IMR-90 (cell line): Measurements from ENCODE around the gene UBE2S. TPM values are rescaled to one million over a fixed set of nuclear protein-coding genes. Genes with fewer than 3 reads are reported as not detected.

Experiments
- ATAC-seq: fragments of 200-7000 bp; cut with Tn5 transposase; 2 replicates; pipeline ENCODE4 v1.9.1; 2020; ENCODE audit warnings: low read depth, mild to moderate bottlenecking, moderate library complexity
- BruUV-seq: library from RNA; stranded (reverse); fragments of 400-500 nt; replicated peaks from 2 replicates; lab custom pipeline; 2021; lab: Mats Ljungman, UMichigan
- CTCF ChIA-PET: fragments of 300-600 bp; formaldehyde crosslinking; extraction: SDS; loops from one replicate; lab custom pipeline; 2021; ENCODE audit warnings: antibody characterized with exemption; lab: Yijun Ruan, JAX
- POLR2A ChIA-PET: fragments of 300-600 bp; sonication (Branson Sonifier 250); formaldehyde crosslinking; loops from one replicate; lab custom pipeline; 2022; ENCODE audit warnings: antibody characterized with exemption; ENCODE audit not compliant: unreplicated experiment; lab: Charles Lee
- DNase-seq: peaks from one replicate; pipeline ENCODE4 v3.0.0; 2013
- H2AFZ ChIP-seq: replicated peaks from 2 replicates; pipeline ENCODE3; 2013; ENCODE audit warnings: low read length, mild to moderate bottlenecking; ENCODE audit not compliant: poor library complexity
- H2AK5ac ChIP-seq: 2 replicates; pipeline ENCODE4 v1.6.1; 2013; ENCODE audit warnings: low read depth, low read length, inconsistent platforms
- H2AK9ac ChIP-seq: replicated peaks from 2 replicates; pipeline ENCODE3; 2013; ENCODE audit warnings: mild to moderate bottlenecking, low read depth, low read length, moderate library complexity; ENCODE audit not compliant: poor library complexity
- H2BK120ac ChIP-seq: 2 replicates; pipeline ENCODE4 v1.6.1; 2013; ENCODE audit warnings: low read depth, low read length, inconsistent platforms
- H2BK15ac ChIP-seq: 3 replicates; pipeline ENCODE4 v1.6.1; 2013; ENCODE audit warnings: low read depth, low read length, inconsistent platforms
- H2BK20ac ChIP-seq: 2 replicates; pipeline ENCODE4 v1.6.1; 2013; ENCODE audit warnings: low read depth, mild to moderate bottlenecking, inconsistent platforms, low read length, moderate library complexity
- H2BK5ac ChIP-seq: 2 replicates; pipeline ENCODE4 v1.6.1; 2013; ENCODE audit warnings: mild to moderate bottlenecking, low read depth, low read length, inconsistent platforms; ENCODE audit not compliant: poor library complexity, severe bottlenecking
- H3K14ac ChIP-seq: replicated peaks from 2 replicates; pipeline ENCODE4 v1.6.1; 2013; ENCODE audit warnings: low read depth, low read length, inconsistent platforms
- H3K18ac ChIP-seq: 2 replicates; pipeline ENCODE4 v1.6.1; 2013; ENCODE audit warnings: low read depth, low read length, control low read depth
- H3K23ac ChIP-seq: 2 replicates; pipeline ENCODE4 v1.6.1; 2013; ENCODE audit warnings: low read depth, low read length, inconsistent platforms
- H3K27ac ChIP-seq: 2 replicates; pipeline ENCODE4 v1.5.1; 2013; ENCODE audit warnings: mild to moderate bottlenecking, control low read depth, low read length; ENCODE audit not compliant: insufficient read depth
- H3K27me3 ChIP-seq: 2 replicates; pipeline ENCODE4 v1.6.1; 2013; ENCODE audit warnings: low read length; ENCODE audit not compliant: control insufficient read depth, insufficient read depth
- H3K36me3 ChIP-seq: 2 replicates; pipeline ENCODE4 v1.6.1; 2013; ENCODE audit warnings: low read length, mixed read lengths; ENCODE audit not compliant: control insufficient read depth, insufficient read depth
- H3K4ac ChIP-seq: 2 replicates; pipeline ENCODE4 v1.6.1; 2013; ENCODE audit warnings: low read depth, low read length, inconsistent platforms
- H3K4me1 ChIP-seq: 2 replicates; pipeline ENCODE4 v1.6.1; 2013; ENCODE audit warnings: low read length, mixed read lengths; ENCODE audit not compliant: control insufficient read depth, insufficient read depth
- H3K4me2 ChIP-seq: 2 replicates; pipeline ENCODE4 v1.6.1; 2013; ENCODE audit warnings: low read depth, mild to moderate bottlenecking, control low read depth, low read length, moderate library complexity
- H3K4me3 ChIP-seq: 2 replicates; pipeline ENCODE4 v1.5.1; 2013; ENCODE audit warnings: low read depth, mild to moderate bottlenecking, control low read depth, low read length, moderate library complexity; ENCODE audit not compliant: insufficient read depth
- H3K56ac ChIP-seq: 2 replicates; pipeline ENCODE4 v1.6.1; 2013; ENCODE audit warnings: low read length, inconsistent platforms; ENCODE audit not compliant: insufficient read depth; ENCODE audit errors: extremely low read depth
- H3K79me1 ChIP-seq, 2 experiments: 2 replicates each; pipeline ENCODE4 v1.6.1; 2013; ENCODE audit warnings: low read length in 2 of 2, inconsistent platforms in 1 of 2, low read depth in 1 of 2
- H3K9ac ChIP-seq: 2 replicates; pipeline ENCODE4 v1.6.1; 2013; ENCODE audit warnings: low read depth, low read length, control low read depth
- H3K9me1 ChIP-seq: 2 replicates; pipeline ENCODE4 v1.6.1; 2013; ENCODE audit warnings: low read length, inconsistent platforms; ENCODE audit not compliant: insufficient read depth
- H3K9me3 ChIP-seq: 2 replicates; pipeline ENCODE4 v1.6.1; 2013; ENCODE audit warnings: low read length; ENCODE audit not compliant: control insufficient read depth, insufficient read depth
- H4K20me1 ChIP-seq: 2 replicates; pipeline ENCODE4 v1.6.1; 2013; ENCODE audit warnings: low read length, inconsistent platforms; ENCODE audit not compliant: insufficient read depth
- H4K5ac ChIP-seq: 2 replicates; pipeline ENCODE4 v1.6.1; 2013; ENCODE audit warnings: mild to moderate bottlenecking, low read depth, low read length, control low read depth
- H4K8ac ChIP-seq, 2 experiments: 2 replicates each; pipeline ENCODE4 v1.6.1; 2013; ENCODE audit warnings: low read depth in 2 of 2, low read length in 2 of 2, control low read depth in 1 of 2, inconsistent platforms in 1 of 2
- H4K91ac ChIP-seq: 2 replicates; pipeline ENCODE4 v1.6.1; 2013; ENCODE audit warnings: low read depth, low read length, inconsistent platforms; ENCODE audit not compliant: insufficient read depth
- BHLHE40 ChIP-seq: fragments of 150-350 bp; IDR thresholded peaks from 2 replicates; pipeline ENCODE4 v1.6.1; 2016; ENCODE audit warnings: mild to moderate bottlenecking, low read depth, low read length
- CEBPB ChIP-seq: IDR thresholded peaks from 2 replicates; pipeline ENCODE4 v1.6.1; 2012; ENCODE audit warnings: low read depth, low read length, improper control_type of control experiment
- CHD1 ChIP-seq: IDR thresholded peaks from 2 replicates; pipeline ENCODE4 v1.6.1; 2012; ENCODE audit warnings: low read depth, low read length, improper control_type of control experiment
- CTCF ChIP-seq: conservative IDR thresholded peaks from 2 replicates; pipeline ENCODE4 v1.5.1; 2012; ENCODE audit warnings: mild to moderate bottlenecking, low read depth, low read length, improper control_type of control experiment
- ELK1 ChIP-seq: fragments of 150-350 bp; IDR thresholded peaks from 2 replicates; pipeline ENCODE4 v1.6.1; 2016; ENCODE audit warnings: low read depth, mild to moderate bottlenecking, low read length, moderate library complexity, borderline replicate concordance
- FOS ChIP-seq: fragments of 150-350 bp; IDR thresholded peaks from 2 replicates; pipeline ENCODE4 v1.6.1; 2016; ENCODE audit warnings: low read depth, low read length
- MAFK ChIP-seq: IDR thresholded peaks from 2 replicates; pipeline ENCODE4 v1.6.1; 2012; ENCODE audit warnings: low read depth, low read length, improper control_type of control experiment
- MAZ ChIP-seq: IDR thresholded peaks from 2 replicates; pipeline ENCODE4 v1.6.1; 2012; ENCODE audit warnings: low read depth, mild to moderate bottlenecking, low read length, improper control_type of control experiment, moderate library complexity, borderline replicate concordance
- MXI1 ChIP-seq: IDR thresholded peaks from 2 replicates; pipeline ENCODE4 v1.6.1; 2012; ENCODE audit warnings: low read depth, mild to moderate bottlenecking, low read length, moderate library complexity, borderline replicate concordance
- NFE2L2 ChIP-seq: fragments of 150-350 bp; IDR thresholded peaks from 2 replicates; pipeline ENCODE4 v1.6.1; 2016; ENCODE audit warnings: low read depth, mild to moderate bottlenecking, low read length
- POLR2A ChIP-seq: IDR thresholded peaks from 2 replicates; pipeline ENCODE4 v1.6.1; 2012; ENCODE audit warnings: mild to moderate bottlenecking, low read depth, low read length
- RAD21 ChIP-seq: IDR thresholded peaks from 2 replicates; pipeline ENCODE4 v1.6.1; 2012; ENCODE audit warnings: low read length, improper control_type of control experiment
- RCOR1 ChIP-seq: IDR thresholded peaks from 2 replicates; pipeline ENCODE4 v1.6.1; 2012; ENCODE audit warnings: mild to moderate bottlenecking, low read length, improper control_type of control experiment; ENCODE audit not compliant: insufficient replicate concordance
- RFX5 ChIP-seq: IDR thresholded peaks from 2 replicates; pipeline ENCODE4 v1.8.0; 2012; ENCODE audit warnings: low read depth, mild to moderate bottlenecking, low read length, moderate library complexity
- SMC3 ChIP-seq: fragments of 150-350 bp; IDR thresholded peaks from 2 replicates; pipeline ENCODE4 v1.6.1; 2016; ENCODE audit warnings: low read depth, mild to moderate bottlenecking, antibody characterized with exemption, low read length, moderate library complexity
- USF2 ChIP-seq: fragments of 150-350 bp; IDR thresholded peaks from 2 replicates; pipeline ENCODE4 v1.6.1; 2017; ENCODE audit warnings: mild to moderate bottlenecking, antibody characterized with exemption, low read length, low read depth
- WGBS, 2 experiments: methylation state at CpG; one replicate each; pipeline versions ENCODE4 v1.1.5 to v1.1.7; 2013; ENCODE audit warnings: missing lambda C conversion rate in 2 of 2; ENCODE audit not compliant: insufficient read length in 1 of 2; ENCODE audit errors: extremely low coverage in 2 of 2; 5-methylcytosine and 5-hydroxymethylcytosine counted together
- dilution Hi-C: fragments of 300-500 bp; cut with HindIII; formaldehyde crosslinking; loops from one replicate; pipeline ENCODE4 v1.14.3; 2018; ENCODE audit warnings: low sequenced_read_pairs; ENCODE audit not compliant: unreplicated experiment
- in situ Hi-C: fragments of 300-500 bp; cut with MboI; formaldehyde crosslinking; loops from 3 replicates; pipeline ENCODE4 v1.14.3; 2019; ENCODE audit warnings: low sequenced_read_pairs, inconsistent platforms, mixed read lengths
- intact Hi-C: fragments of 100-400 bp; cut with micrococcal nuclease; formaldehyde crosslinking; loops from 2 replicates; pipeline ENCODE4 v1.10.0; 2022
- polyA plus RNA-seq, 3 experiments: library from polyadenylated mRNA; depleted of rRNA; stranded (reverse); fragments of >200 nt; gene quantifications; 2 replicates each; pipeline ENCODE4 v1.2.3, GENCODE V29; 2012; ENCODE audit warnings: low replicate concordance in 1 of 3
- total RNA-seq: library from RNA; depleted of rRNA; stranded (reverse); fragments of >200 nt; gene quantifications from 2 replicates; pipeline ENCODE4 v1.2.3, GENCODE V29; 2012

The UBE2S gene
- total and polyA plus RNA-seq, 2 of the 4 experiments (the other 2 are of a cell fraction) = 69.5 to 104 TPM

GRCh38 chr19:55442372-55442961 lies 34.9 kb upstream of the UBE2S start:
- H3K79me1 ChIP-seq = no peaks in the 10 kb centered on the region
- H3K27ac ChIP-seq = no peak overlapping the region
- no TSS peak for BruUV-seq
- peaks cover 1% of the 10 kb centered on the region; the same call in 1 of the 2 replicates for H4K20me1 ChIP-seq
- no peak overlapping the region for H2AFZ ChIP-seq
- intact Hi-C loops (no loop called here), dilution Hi-C loops (no loop called here), in situ Hi-C loops (no loop called here)
- no peak overlapping the region for H3K4me2 ChIP-seq
- H4K91ac ChIP-seq = no peak overlapping the region
- no peaks in the 10 kb centered on the region for H3K9me3 ChIP-seq
- H2BK20ac ChIP-seq = no peak overlapping the region
- no peak overlapping the region for H3K18ac ChIP-seq
- POLR2A ChIA-PET = no interaction called here
- no peak overlapping the region for H3K56ac ChIP-seq
- H3K36me3 ChIP-seq = no peaks in the 10 kb centered on the region
- H4K8ac ChIP-seq = no peak overlapping the region
- CTCF ChIA-PET = no interaction called here
- no peak overlapping the region for H3K4me3 ChIP-seq
- H2BK5ac ChIP-seq = no peak overlapping the region
- H2BK15ac ChIP-seq = no peak overlapping the region
- no peak overlapping the region for H3K23ac ChIP-seq
- H2AK9ac ChIP-seq = no peak overlapping the region
- H3K14ac ChIP-seq = no peak overlapping the region
- TF ChIP-seq POLR2A (no peak), CEBPB (no peak), CTCF (no peak), ELK1 (no peak), MXI1 (no peak), NFE2L2 (no peak), MAZ (no peak), MAFK (no peak), RCOR1 (no peak), RFX5 (no peak), CHD1 (no peak), RAD21 (no peak), SMC3 (no peak), FOS (no peak), USF2 (no peak), BHLHE40 (no peak)
- H2BK120ac ChIP-seq = no peak overlapping the region
- no peak overlapping the region for H3K4ac ChIP-seq
- WGBS, 2 experiments = 0% methylated on average over 9 of the region's 72 CpGs; no CpG with 5 or more reads in 1 of the 2 experiments
- no peak overlapping the region for H2AK5ac ChIP-seq
- H3K27me3 ChIP-seq = peaks cover 71% of the 10 kb centered on the region
- no peak for ATAC-seq
- no peak for DNase-seq
- H3K9me1 ChIP-seq = no peaks in the 10 kb centered on the region; the same call in 1 of the 2 replicates
- no peaks in the 10 kb centered on the region for H3K4me1 ChIP-seq
- no peak overlapping the region for H4K5ac ChIP-seq
- H3K9ac ChIP-seq = no peak overlapping the region
